HepG2 (cell line): ENCODE results near the gene C9orf50. TPM values are rescaled to one million over a fixed set of nuclear protein-coding genes. Genes with fewer than 3 reads are reported as not detected.

Experiments used
- AGO2 ChIP-seq: fragments of 200-400 bp; formaldehyde crosslinking; optimal IDR thresholded peaks from 2 replicates; pipeline ENCODE3; 2017; ENCODE audit warnings: mild to moderate bottlenecking, low read depth, low read length, moderate library complexity
- BCL6 ChIP-seq: IDR thresholded peaks from 2 replicates; pipeline ENCODE4 v1.6.1; 2016; ENCODE audit warnings: missing genetic modification reagents, missing compliant biosample characterization
- DMAP1 ChIP-seq: IDR thresholded peaks from 2 replicates; pipeline ENCODE4 v1.6.1; 2016
- GTF2F1 ChIP-seq: fragments of 150-350 bp; IDR thresholded peaks from 2 replicates; pipeline ENCODE4 v1.6.1; 2014; ENCODE audit warnings: low read length
- HNF4G ChIP-seq, 2 experiments: sonication (generic) in 1 of 2; formaldehyde crosslinking in 1 of 2; IDR thresholded peaks; 2 replicates each; pipeline versions ENCODE4 v1.4.0 to v1.6.1; 2011 to 2020; ENCODE audit warnings: borderline replicate concordance in 2 of 2, low read depth in 2 of 2, mild to moderate bottlenecking in 2 of 2, low read length in 1 of 2, missing genetic modification reagents in 1 of 2, moderate library complexity in 1 of 2
- NFKBIZ ChIP-seq: IDR thresholded peaks from 2 replicates; pipeline ENCODE4 v1.6.1; 2018; ENCODE audit warnings: missing genetic modification reagents, missing compliant biosample characterization
- NR2F2 ChIP-seq: IDR thresholded peaks from 2 replicates; pipeline ENCODE4 v1.6.1; 2012; ENCODE audit warnings: low read depth, inconsistent platforms, borderline replicate concordance
- SIN3A ChIP-seq: IDR thresholded peaks from 2 replicates; pipeline ENCODE4 v1.6.1; 2011; ENCODE audit warnings: low read depth, mild to moderate bottlenecking, control low read depth, low read length, borderline replicate concordance
- ZNF331 ChIP-seq: sonication (generic); formaldehyde crosslinking; IDR thresholded peaks from 2 replicates; pipeline ENCODE4 v1.4.0; 2020; ENCODE audit warnings: missing genetic modification reagents
- ZNF562 ChIP-seq: sonication (generic); formaldehyde crosslinking; IDR thresholded peaks from 2 replicates; pipeline ENCODE4 v1.8.0; 2022; ENCODE audit warnings: missing genetic modification reagents, borderline replicate concordance
- ZNF781 ChIP-seq: sonication (generic); formaldehyde crosslinking; IDR thresholded peaks from 2 replicates; pipeline ENCODE4 v1.5.1; 2020; ENCODE audit warnings: borderline replicate concordance, mild to moderate bottlenecking, missing genetic modification reagents; ENCODE audit errors: not compliant biosample characterization
- polyA plus RNA-seq, 8 experiments: library from polyadenylated mRNA; depleted of rRNA in 3 of 8; stranded (reverse) in 7 of 8; unstranded in 1 of 8; fragments of >200 nt; fragmentation: Illumina TruSeq in 4 of 8; extraction: Trizol in 4 of 8; gene quantifications; 2 replicates each; pipeline versions ENCODE4 v1.2.1 to v1.2.3, GENCODE V29; 2011 to 2016; ENCODE audit warnings: low read depth in 4 of 8, missing spikeins in 1 of 8, mixed read lengths in 1 of 8; ENCODE audit not compliant: insufficient read depth in 1 of 8
- total RNA-seq, 5 experiments: library from RNA; depleted of rRNA; stranded (reverse); fragments of >200 nt; fragmentation: Illumina TruSeq; extraction: Trizol; gene quantifications; 2 replicates each; pipeline ENCODE4 v1.2.3, GENCODE V29; 2016; ENCODE audit warnings: low read depth in 1 of 5
- TF ChIP-seq, protein P1 (sequence below): sonication (generic); formaldehyde crosslinking; IDR thresholded peaks from 2 replicates; pipeline ENCODE4 v1.4.0; 2020; ENCODE audit warnings: missing genetic modification reagents
- TF ChIP-seq, protein P2 (sequence below): sonication (generic); formaldehyde crosslinking; IDR thresholded peaks from 2 replicates; pipeline ENCODE4 v1.8.0; 2022; ENCODE audit warnings: missing genetic modification reagents, low read depth, mild to moderate bottlenecking, borderline replicate concordance
- TF ChIP-seq, protein P3 (sequence below): sonication (generic); formaldehyde crosslinking; IDR thresholded peaks from 2 replicates; pipeline ENCODE4 v1.5.1; 2020; ENCODE audit warnings: mild to moderate bottlenecking, missing genetic modification reagents, moderate library complexity
- TF ChIP-seq, protein P4 (sequence below): sonication (generic); formaldehyde crosslinking; IDR thresholded peaks from 2 replicates; pipeline ENCODE4 v1.8.0; 2022; ENCODE audit warnings: mild to moderate bottlenecking, missing genetic modification reagents
- TF ChIP-seq, protein P5 (sequence below): sonication (generic); formaldehyde crosslinking; IDR thresholded peaks from 2 replicates; pipeline ENCODE4; 2020; ENCODE audit warnings: missing genetic modification reagents, mild to moderate bottlenecking, borderline replicate concordance

Gene C9orf50
- total and polyA plus RNA-seq, 2 of the 13 experiments (the other 11 are each of a cell fraction or from before 2014, with no cell fraction given) = not detected

DNA sequence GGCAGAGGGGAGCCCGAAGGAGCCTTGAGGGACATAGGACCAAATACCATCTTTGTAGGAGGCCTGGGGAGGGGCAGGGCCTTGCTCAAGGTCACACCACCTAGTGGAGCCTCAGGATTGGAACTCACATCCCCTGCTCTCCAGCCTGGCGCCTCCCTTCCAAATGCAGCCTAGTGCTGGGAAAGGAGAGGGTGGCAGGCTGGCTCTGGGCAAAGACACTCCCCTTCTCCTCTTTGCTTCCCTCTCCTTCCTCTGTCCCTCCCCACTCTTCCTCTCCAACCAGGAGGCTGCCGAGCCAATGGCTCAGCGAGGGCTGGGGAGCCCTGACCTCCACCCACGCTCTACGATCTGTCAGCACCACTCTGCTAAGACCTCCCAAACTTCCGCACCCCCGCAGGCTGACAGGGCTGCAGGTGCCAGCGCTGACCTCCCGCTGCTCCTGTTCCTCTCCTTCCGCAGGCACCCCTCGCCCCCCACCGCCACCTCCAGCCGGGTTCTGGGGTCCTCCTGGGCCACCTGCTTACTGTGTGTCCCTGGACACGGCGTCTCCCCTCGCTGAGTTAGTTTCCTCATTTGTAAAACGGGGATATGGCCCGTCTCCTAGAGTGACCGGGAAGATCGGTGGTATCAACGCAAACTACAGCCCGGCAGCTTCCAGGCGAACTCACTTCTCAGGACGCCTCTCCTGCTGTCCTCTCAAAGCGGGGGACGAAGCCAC lies 52.9 kb downstream of the C9orf50 start (continued):
- TF ChIP-seq NFKBIZ (CRISPR knock-in tag) (no peak; the same call in 1 of the 2 replicates), AGO2 (peak; percentile 97), NR2F2 (no peak), ZNF562 (CRISPR knock-in tag) (no peak), ZNF331 (peak; percentile 20; the same call in 1 of the 2 replicates), ZNF781 (CRISPR knock-in tag) (no peak), HNF4G (IDR thresholded peaks at IDR 0.05; ENCODE audit: borderline replicate concordance, low read depth, low read length) (no peak), HNF4G (CRISPR knock-in tag; IDR thresholded peaks at IDR 0.05; ENCODE audit: borderline replicate concordance, low read depth) (0 out of 2 replicates have a peak, but pooled peaks have one; percentile 63), DMAP1 (CRISPR knock-in tag) (no peak), GTF2F1 (no peak), BCL6 (CRISPR knock-in tag) (no peak), SIN3A (no peak)
- TF ChIP-seq, protein P1, sequence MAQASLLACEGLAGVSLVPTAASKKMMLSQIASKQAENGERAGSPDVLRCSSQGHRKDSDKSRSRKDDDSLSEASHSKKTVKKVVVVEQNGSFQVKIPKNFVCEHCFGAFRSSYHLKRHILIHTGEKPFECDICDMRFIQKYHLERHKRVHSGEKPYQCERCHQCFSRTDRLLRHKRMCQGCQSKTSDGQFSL (CRISPR knock-in tag) = peak; percentile 22; the same call in 1 of the 2 replicates
- TF ChIP-seq, protein P2, sequence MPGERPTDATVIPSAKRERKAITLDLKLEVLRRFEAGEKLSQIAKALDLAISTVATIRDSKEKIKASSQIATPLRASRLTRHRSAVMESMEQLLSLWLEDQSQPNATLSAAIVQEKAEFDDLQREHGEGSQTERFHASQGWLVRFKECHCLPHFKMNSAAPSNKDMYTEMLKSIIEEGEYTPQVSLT (CRISPR knock-in tag) = no peak
- TF ChIP-seq, protein P3, sequence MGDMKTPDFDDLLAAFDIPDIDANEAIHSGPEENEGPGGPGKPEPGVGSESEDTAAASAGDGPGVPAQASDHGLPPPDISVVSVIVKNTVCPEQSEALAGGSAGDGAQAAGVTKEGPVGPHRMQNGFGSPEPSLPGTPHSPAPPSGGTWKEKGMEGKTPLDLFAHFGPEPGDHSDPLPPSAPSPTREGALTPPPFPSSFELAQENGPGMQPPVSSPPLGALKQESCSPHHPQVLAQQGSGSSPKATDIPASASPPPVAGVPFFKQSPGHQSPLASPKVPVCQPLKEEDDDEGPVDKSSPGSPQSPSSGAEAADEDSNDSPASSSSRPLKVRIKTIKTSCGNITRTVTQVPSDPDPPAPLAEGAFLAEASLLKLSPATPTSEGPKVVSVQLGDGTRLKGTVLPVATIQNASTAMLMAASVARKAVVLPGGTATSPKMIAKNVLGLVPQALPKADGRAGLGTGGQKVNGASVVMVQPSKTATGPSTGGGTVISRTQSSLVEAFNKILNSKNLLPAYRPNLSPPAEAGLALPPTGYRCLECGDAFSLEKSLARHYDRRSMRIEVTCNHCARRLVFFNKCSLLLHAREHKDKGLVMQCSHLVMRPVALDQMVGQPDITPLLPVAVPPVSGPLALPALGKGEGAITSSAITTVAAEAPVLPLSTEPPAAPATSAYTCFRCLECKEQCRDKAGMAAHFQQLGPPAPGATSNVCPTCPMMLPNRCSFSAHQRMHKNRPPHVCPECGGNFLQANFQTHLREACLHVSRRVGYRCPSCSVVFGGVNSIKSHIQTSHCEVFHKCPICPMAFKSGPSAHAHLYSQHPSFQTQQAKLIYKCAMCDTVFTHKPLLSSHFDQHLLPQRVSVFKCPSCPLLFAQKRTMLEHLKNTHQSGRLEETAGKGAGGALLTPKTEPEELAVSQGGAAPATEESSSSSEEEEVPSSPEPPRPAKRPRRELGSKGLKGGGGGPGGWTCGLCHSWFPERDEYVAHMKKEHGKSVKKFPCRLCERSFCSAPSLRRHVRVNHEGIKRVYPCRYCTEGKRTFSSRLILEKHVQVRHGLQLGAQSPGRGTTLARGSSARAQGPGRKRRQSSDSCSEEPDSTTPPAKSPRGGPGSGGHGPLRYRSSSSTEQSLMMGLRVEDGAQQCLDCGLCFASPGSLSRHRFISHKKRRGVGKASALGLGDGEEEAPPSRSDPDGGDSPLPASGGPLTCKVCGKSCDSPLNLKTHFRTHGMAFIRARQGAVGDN (CRISPR knock-in tag) = peak; percentile 63; the same call in 1 of the 2 replicates
- TF ChIP-seq, protein P4, sequence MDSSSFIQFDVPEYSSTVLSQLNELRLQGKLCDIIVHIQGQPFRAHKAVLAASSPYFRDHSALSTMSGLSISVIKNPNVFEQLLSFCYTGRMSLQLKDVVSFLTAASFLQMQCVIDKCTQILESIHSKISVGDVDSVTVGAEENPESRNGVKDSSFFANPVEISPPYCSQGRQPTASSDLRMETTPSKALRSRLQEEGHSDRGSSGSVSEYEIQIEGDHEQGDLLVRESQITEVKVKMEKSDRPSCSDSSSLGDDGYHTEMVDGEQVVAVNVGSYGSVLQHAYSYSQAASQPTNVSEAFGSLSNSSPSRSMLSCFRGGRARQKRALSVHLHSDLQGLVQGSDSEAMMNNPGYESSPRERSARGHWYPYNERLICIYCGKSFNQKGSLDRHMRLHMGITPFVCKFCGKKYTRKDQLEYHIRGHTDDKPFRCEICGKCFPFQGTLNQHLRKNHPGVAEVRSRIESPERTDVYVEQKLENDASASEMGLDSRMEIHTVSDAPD = no peak
- TF ChIP-seq, protein P5, sequence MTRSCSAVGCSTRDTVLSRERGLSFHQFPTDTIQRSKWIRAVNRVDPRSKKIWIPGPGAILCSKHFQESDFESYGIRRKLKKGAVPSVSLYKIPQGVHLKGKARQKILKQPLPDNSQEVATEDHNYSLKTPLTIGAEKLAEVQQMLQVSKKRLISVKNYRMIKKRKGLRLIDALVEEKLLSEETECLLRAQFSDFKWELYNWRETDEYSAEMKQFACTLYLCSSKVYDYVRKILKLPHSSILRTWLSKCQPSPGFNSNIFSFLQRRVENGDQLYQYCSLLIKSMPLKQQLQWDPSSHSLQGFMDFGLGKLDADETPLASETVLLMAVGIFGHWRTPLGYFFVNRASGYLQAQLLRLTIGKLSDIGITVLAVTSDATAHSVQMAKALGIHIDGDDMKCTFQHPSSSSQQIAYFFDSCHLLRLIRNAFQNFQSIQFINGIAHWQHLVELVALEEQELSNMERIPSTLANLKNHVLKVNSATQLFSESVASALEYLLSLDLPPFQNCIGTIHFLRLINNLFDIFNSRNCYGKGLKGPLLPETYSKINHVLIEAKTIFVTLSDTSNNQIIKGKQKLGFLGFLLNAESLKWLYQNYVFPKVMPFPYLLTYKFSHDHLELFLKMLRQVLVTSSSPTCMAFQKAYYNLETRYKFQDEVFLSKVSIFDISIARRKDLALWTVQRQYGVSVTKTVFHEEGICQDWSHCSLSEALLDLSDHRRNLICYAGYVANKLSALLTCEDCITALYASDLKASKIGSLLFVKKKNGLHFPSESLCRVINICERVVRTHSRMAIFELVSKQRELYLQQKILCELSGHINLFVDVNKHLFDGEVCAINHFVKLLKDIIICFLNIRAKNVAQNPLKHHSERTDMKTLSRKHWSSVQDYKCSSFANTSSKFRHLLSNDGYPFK (CRISPR knock-in tag) = peak; percentile 28; the same call in 1 of the 2 replicates
